Kidney (tissue), 14 donors: Measurements from ENCODE around the gene FBLN1. TPM values are rescaled to one million over a fixed set of nuclear protein-coding genes. Genes with fewer than 3 reads are reported as not detected.

Experiments used
- DNase-seq, 5 donors: peaks; one replicate each; pipeline ENCODE4 v3.0.0-alpha.2; 2013 to 2020
- FAIRE-seq: peaks from 2 replicates; lab custom pipeline; 2012; peaks lifted over from hg19 to GRCh38; lab: Jason Lieb, UNC
- H3K27ac ChIP-seq, 2 donors: one replicate each; pipeline ENCODE4 v1.7.0; 2013; ENCODE audit warnings: low read depth in 2 of 2, low read length in 2 of 2, inconsistent platforms in 1 of 2
- H3K27me3 ChIP-seq: one replicate; pipeline ENCODE4 v1.7.1; 2013; ENCODE audit warnings: low read length, inconsistent platforms; ENCODE audit not compliant: control insufficient read depth, insufficient read depth
- H3K36me3 ChIP-seq, 3 donors: one replicate each; pipeline versions ENCODE4 v1.7.0 to v1.7.1; 2013; ENCODE audit warnings: low read length in 3 of 3, control low read depth in 1 of 3, inconsistent platforms in 1 of 3; ENCODE audit not compliant: insufficient read depth in 3 of 3, control insufficient read depth in 2 of 3
- H3K4me1 ChIP-seq, 3 donors: one replicate each; pipeline versions ENCODE4 v1.7.0 to v1.7.1; 2013; ENCODE audit warnings: low read length in 3 of 3, inconsistent platforms in 1 of 3, low read depth in 1 of 3; ENCODE audit not compliant: control insufficient read depth in 2 of 3, insufficient read depth in 2 of 3
- H3K4me3 ChIP-seq, 3 donors: one replicate each; pipeline versions ENCODE4 v1.7.0 to v1.8.1; 2013; ENCODE audit warnings: low read length in 3 of 3, control low read depth in 1 of 3, inconsistent platforms in 1 of 3
- H3K9ac ChIP-seq, 3 donors: one replicate each; pipeline versions ENCODE4 v1.7.0 to v1.7.1; 2013; ENCODE audit warnings: low read length in 3 of 3, control low read depth in 1 of 3, inconsistent platforms in 1 of 3
- H3K9me3 ChIP-seq, 3 donors: one replicate each; pipeline versions ENCODE4 v1.7.0 to v1.7.1; 2013; ENCODE audit warnings: low read length in 3 of 3, control low read depth in 1 of 3, inconsistent platforms in 1 of 3; ENCODE audit not compliant: control insufficient read depth in 2 of 3, insufficient read depth in 1 of 3
- intact Hi-C: fragments of 100-400 bp; cut with DNase I; formaldehyde crosslinking; loops from one replicate; pipeline ENCODE4 v1.11.1; 2022
- polyA plus RNA-seq: library from polyadenylated mRNA; stranded (reverse); fragments of 350-450 nt; fragmentation: Illumina TruSeq; extraction: RNeasy Lipid Tissue Mini Kit (QIAGEN cat#74804); gene quantifications from one replicate; pipeline ENCODE4 v1.2.3, GENCODE V29; 2014; ENCODE audit warnings: low read depth, low replicate concordance; ENCODE audit not compliant: insufficient read depth
- total RNA-seq: library from RNA; stranded (reverse); fragmentation: NEBNext Ultra II Directional; extraction: Animal tissue kit (Norgen Biotek cat#: 25700); gene quantifications from one replicate; pipeline ENCODE4 v1.2.1, GENCODE V29; 2021
- TF ChIP-seq, protein P1 (sequence below): IDR thresholded peaks from 3 replicates; pipeline ENCODE4 v1.5.1; 2012; ENCODE audit warnings: mild to moderate bottlenecking, moderate library complexity, borderline replicate concordance; ENCODE audit not compliant: insufficient read depth; ENCODE audit errors: extremely low read depth
- donor health status: control.
- donor health status: control.
- donor health status: control.
- donor health status: control.
- donor health status: control.
- donor health status: DM: yes; HTN: yes; CAD: no.
- donor health status: Normal renal cell carcinoma (clear cell type).

Gene FBLN1
- total and polyA plus RNA-seq, 2 donors from 2014 or later = 23.3 to 105 TPM

- TF ChIP-seq, protein P1, sequence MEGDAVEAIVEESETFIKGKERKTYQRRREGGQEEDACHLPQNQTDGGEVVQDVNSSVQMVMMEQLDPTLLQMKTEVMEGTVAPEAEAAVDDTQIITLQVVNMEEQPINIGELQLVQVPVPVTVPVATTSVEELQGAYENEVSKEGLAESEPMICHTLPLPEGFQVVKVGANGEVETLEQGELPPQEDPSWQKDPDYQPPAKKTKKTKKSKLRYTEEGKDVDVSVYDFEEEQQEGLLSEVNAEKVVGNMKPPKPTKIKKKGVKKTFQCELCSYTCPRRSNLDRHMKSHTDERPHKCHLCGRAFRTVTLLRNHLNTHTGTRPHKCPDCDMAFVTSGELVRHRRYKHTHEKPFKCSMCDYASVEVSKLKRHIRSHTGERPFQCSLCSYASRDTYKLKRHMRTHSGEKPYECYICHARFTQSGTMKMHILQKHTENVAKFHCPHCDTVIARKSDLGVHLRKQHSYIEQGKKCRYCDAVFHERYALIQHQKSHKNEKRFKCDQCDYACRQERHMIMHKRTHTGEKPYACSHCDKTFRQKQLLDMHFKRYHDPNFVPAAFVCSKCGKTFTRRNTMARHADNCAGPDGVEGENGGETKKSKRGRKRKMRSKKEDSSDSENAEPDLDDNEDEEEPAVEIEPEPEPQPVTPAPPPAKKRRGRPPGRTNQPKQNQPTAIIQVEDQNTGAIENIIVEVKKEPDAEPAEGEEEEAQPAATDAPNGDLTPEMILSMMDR = no peak
- H3K9me3 ChIP-seq = peaks cover 0 to 5% (median 4%) of the 10 kb centered on the region in 3 donors
- H3K9ac ChIP-seq = no peak overlapping the region
- no peaks in the 10 kb centered on the region for H3K36me3 ChIP-seq
- H3K4me1 ChIP-seq = no peaks in the 10 kb centered on the region
- DNase-seq (no peak), FAIRE-seq (no peak)
- H3K27me3 ChIP-seq = no peaks in the 10 kb centered on the region
- intact Hi-C loops = no loop called here
- H3K27ac ChIP-seq = no peak overlapping the region
- no peak overlapping the region for H3K4me3 ChIP-seq
These were observed 68.4 kb downstream of the FBLN1 start for GRCh38 chr22:45571089-45571488.

GRCh38 chr22:45572444-45572843, 69.8 kb downstream of the FBLN1 start:
- peaks cover 0 to 5% (median 4%) of the 10 kb centered on the region in 3 donors for H3K9me3 ChIP-seq
- FAIRE-seq (no peak), DNase-seq (peak in 1 of 5 donors; percentile 12)
- H3K4me1 ChIP-seq = no peaks in the 10 kb centered on the region
- TF ChIP-seq, protein P1 = no peak
- H3K4me3 ChIP-seq = no peak overlapping the region
- no peaks in the 10 kb centered on the region for H3K36me3 ChIP-seq
- no peaks in the 10 kb centered on the region for H3K27me3 ChIP-seq
- H3K9ac ChIP-seq = no peak overlapping the region
- no peak overlapping the region for H3K27ac ChIP-seq
- intact Hi-C loops = no loop called here

DNA sequence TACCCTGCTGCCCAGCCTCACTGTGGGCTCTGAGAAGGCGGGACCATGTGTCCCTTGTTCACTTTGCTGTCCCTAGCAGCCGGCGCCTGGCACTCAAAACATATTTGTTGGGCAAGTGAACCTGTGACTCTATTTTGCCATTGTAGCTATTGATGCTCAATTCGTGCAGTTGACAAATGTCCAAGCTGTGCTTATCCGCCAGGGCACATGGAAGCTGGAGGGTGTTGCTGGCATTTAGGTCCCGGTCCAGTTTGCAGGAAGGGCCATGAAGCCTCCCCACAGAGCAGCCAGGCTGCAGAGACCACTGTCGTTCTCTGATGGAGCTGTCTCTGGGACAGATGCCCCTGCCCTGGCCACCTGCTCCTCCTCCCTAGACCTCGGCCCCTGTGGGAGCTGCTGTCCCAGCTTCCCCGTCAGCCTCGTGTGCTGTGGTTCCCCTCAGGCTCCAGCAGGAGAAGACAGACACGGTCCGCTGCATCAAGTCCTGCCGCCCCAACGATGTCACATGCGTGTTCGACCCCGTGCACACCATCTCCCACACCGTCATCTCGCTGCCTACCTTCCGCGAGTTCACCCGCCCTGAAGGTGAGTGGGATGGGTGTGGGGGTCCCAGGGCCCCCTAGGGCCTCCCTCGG, 71.5 kb downstream of the FBLN1 start:
- intact Hi-C loops = no loop called here
- no peaks in the 10 kb centered on the region for H3K27me3 ChIP-seq
- TF ChIP-seq, protein P1 = no peak
- H3K27ac ChIP-seq = no peak overlapping the region
- H3K36me3 ChIP-seq = no peaks in the 10 kb centered on the region
- H3K9me3 ChIP-seq = peaks cover 0 to 4% (median 2%) of the 10 kb centered on the region in 3 donors
- no peak overlapping the region for H3K4me3 ChIP-seq
- DNase-seq (peak in 4 of 5 donors; percentile 43 to 74 (median 50)), FAIRE-seq (no peak)
- H3K9ac ChIP-seq = no peak overlapping the region
- no peaks in the 10 kb centered on the region for H3K4me1 ChIP-seq

DNA sequence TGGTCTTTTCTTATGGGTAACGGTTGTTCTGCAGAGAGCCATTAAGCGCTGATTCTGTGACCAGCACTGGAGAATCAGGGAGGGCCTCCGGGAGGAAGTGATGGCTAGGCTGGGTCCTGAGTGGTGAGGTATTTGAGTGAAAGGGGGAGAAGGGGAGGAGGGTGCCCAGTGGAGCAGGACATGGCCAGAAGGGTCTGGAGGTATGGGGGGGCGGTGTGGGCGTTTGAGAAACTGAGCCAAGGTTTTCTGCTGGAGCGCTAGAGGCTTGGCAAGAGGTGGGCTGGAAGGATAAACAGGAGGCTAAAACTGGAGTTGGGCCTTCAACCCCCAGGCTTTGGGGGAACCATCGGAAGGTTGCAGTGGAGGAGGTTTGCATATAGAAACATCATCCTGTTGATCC, 72.5 kb downstream of the FBLN1 start:
- H3K9ac ChIP-seq = no peak overlapping the region
- no peak for FAIRE-seq
- no peaks in the 10 kb centered on the region for H3K36me3 ChIP-seq
- H3K4me1 ChIP-seq = no peaks in the 10 kb centered on the region
- TF ChIP-seq, protein P1 = no peak
- H3K4me3 ChIP-seq = no peak overlapping the region
- H3K9me3 ChIP-seq = peaks cover 0 to 2% (median 2%) of the 10 kb centered on the region in 3 donors
- no peak overlapping the region for H3K27ac ChIP-seq
- peak in 1 of 5 donors; percentile 27 for DNase-seq
- intact Hi-C loops = no loop called here
- H3K27me3 ChIP-seq = no peaks in the 10 kb centered on the region
